H1 (cell line): ENCODE results near the gene VPS54.

ENCODE experiments used
- EP300 ChIP-seq, 2 experiments: IDR thresholded peaks; 1 replicate in 1 of 2; 2 replicates in 1 of 2; pipeline ENCODE4 v1.6.1; 2011 to 2012; ENCODE audit warnings: low read depth in 2 of 2, low read length in 2 of 2, mild to moderate bottlenecking in 2 of 2, borderline replicate concordance in 1 of 2, inconsistent platforms in 1 of 2, moderate library complexity in 1 of 2
- EZH2 ChIP-seq: fragments of 200-600 bp; sonication (generic); IDR thresholded peaks from 2 replicates; pipeline ENCODE4 v1.7.1; 2012; ENCODE audit warnings: low read depth, mild to moderate bottlenecking, moderate library complexity, low read length, inconsistent platforms; ENCODE audit not compliant: severe bottlenecking
- GABPA ChIP-seq: IDR thresholded peaks from 2 replicates; pipeline ENCODE4 v1.6.1; 2011; ENCODE audit warnings: mild to moderate bottlenecking, low read length, moderate library complexity, borderline replicate concordance; ENCODE audit not compliant: insufficient read depth
- JUND ChIP-seq: IDR thresholded peaks from 2 replicates; pipeline ENCODE4 v1.6.1; 2011; ENCODE audit warnings: mild to moderate bottlenecking, improper control_type of control experiment, low read length
- KDM1A ChIP-seq: fragments of 200-600, 300-600 bp; sonication (generic); IDR thresholded peaks from 2 replicates; pipeline ENCODE4 v1.7.1; 2016; ENCODE audit warnings: mild to moderate bottlenecking, low read length, borderline replicate concordance
- POLR2A ChIP-seq, 2 experiments: IDR thresholded peaks; 1 replicate in 1 of 2; 2 replicates in 1 of 2; pipeline ENCODE4 v1.6.1; 2011; ENCODE audit warnings: low read depth in 2 of 2, low read length in 2 of 2, mild to moderate bottlenecking in 2 of 2; ENCODE audit errors: control extremely low read depth in 1 of 2
- POLR2AphosphoS5 ChIP-seq: IDR thresholded peaks from 2 replicates; pipeline ENCODE4 v1.6.1; 2011; ENCODE audit warnings: low read depth, low read length
- RAD21 ChIP-seq, 2 experiments: IDR thresholded peaks in 1 of 2; conservative IDR thresholded peaks in 1 of 2; 2 replicates each; pipeline ENCODE4 v1.6.1; 2011; ENCODE audit warnings: low read depth in 2 of 2, low read length in 2 of 2, improper control_type of control experiment in 1 of 2, inconsistent platforms in 1 of 2, mild to moderate bottlenecking in 1 of 2, moderate library complexity in 1 of 2
- SIN3A ChIP-seq, 2 experiments: IDR thresholded peaks in 1 of 2; conservative IDR thresholded peaks in 1 of 2; 2 replicates each; pipeline ENCODE4 v1.6.1; 2011 to 2012; ENCODE audit warnings: low read length in 2 of 2, improper control_type of control experiment in 1 of 2, low read depth in 1 of 2, mild to moderate bottlenecking in 1 of 2
- SIX5 ChIP-seq: IDR thresholded peaks from 2 replicates; pipeline ENCODE4 v1.6.1; 2011; ENCODE audit warnings: mild to moderate bottlenecking, low read depth, low read length
- YY1 ChIP-seq: IDR thresholded peaks from 2 replicates; pipeline ENCODE4 v1.6.1; 2011; ENCODE audit warnings: low read depth, mild to moderate bottlenecking, low read length
- TF ChIP-seq, protein P1 (sequence below), 3 experiments: IDR thresholded peaks; 1 replicate in 2 of 3; 2 replicates in 1 of 3; pipeline versions ENCODE4 v1.5.1 to v1.6.1; 2011; ENCODE audit warnings: low read length in 3 of 3, mild to moderate bottlenecking in 3 of 3, inconsistent platforms in 2 of 3, low read depth in 1 of 3, moderate library complexity in 1 of 3; ENCODE audit not compliant: insufficient read depth in 1 of 3; ENCODE audit errors: control extremely low read depth in 1 of 3

DNA sequence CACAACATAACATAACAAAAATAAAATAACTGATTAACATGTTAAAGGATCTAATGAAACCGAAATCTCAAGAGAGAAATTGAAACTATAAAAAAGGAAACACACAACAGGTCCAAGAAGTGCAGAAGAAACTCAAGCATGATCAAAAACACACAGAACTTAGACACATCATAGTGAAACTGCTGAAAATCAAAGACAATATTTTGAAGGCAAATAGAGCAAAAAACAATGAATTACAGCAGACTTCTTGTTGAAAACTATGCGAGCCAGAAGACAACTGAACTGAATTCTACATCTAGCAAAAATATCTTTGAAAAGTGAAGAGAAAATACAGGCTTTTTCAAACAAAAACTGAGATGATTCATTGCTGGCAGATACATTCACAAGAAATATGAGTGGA is 116.2 kb downstream of the VPS54 start:
- no peak for TF ChIP-seq YY1
- no peak for TF ChIP-seq POLR2AphosphoS5
- TF ChIP-seq, protein P1, sequence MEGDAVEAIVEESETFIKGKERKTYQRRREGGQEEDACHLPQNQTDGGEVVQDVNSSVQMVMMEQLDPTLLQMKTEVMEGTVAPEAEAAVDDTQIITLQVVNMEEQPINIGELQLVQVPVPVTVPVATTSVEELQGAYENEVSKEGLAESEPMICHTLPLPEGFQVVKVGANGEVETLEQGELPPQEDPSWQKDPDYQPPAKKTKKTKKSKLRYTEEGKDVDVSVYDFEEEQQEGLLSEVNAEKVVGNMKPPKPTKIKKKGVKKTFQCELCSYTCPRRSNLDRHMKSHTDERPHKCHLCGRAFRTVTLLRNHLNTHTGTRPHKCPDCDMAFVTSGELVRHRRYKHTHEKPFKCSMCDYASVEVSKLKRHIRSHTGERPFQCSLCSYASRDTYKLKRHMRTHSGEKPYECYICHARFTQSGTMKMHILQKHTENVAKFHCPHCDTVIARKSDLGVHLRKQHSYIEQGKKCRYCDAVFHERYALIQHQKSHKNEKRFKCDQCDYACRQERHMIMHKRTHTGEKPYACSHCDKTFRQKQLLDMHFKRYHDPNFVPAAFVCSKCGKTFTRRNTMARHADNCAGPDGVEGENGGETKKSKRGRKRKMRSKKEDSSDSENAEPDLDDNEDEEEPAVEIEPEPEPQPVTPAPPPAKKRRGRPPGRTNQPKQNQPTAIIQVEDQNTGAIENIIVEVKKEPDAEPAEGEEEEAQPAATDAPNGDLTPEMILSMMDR (IDR thresholded peaks at IDR 0.05; ENCODE audit: control extremely low read depth in 1 of 3, insufficient read depth in 1 of 3, low read depth in 1 of 3, low read length in 3 of 3): no peak
- no peak for TF ChIP-seq JUND
- no peak for TF ChIP-seq SIN3A (conservative IDR thresholded peaks at IDR 0.05 in 1 of 2, IDR thresholded peaks at IDR 0.05 in 1 of 2; ENCODE audit: low read depth in 1 of 2, low read length in 2 of 2)
- no peak for TF ChIP-seq EZH2
- TF ChIP-seq EP300 (IDR thresholded peaks at IDR 0.05; ENCODE audit: borderline replicate concordance in 1 of 2, low read depth in 2 of 2, low read length in 2 of 2): no peak
- TF ChIP-seq POLR2A (IDR thresholded peaks at IDR 0.05; ENCODE audit: control extremely low read depth in 1 of 2, low read depth in 2 of 2, low read length in 2 of 2): no peak
- no peak for TF ChIP-seq GABPA
- no peak for TF ChIP-seq RAD21 (IDR thresholded peaks at IDR 0.05 in 1 of 2, conservative IDR thresholded peaks at IDR 0.05 in 1 of 2; ENCODE audit: low read depth in 2 of 2, low read length in 2 of 2)
- TF ChIP-seq KDM1A: no peak
- TF ChIP-seq SIX5: no peak
